HG02759 (cell line): ENCODE results near the gene BACE1.

Source experiments
- ATAC-seq: cut with Tn5 transposase; IDR thresholded peaks from one replicate; pipeline ENCODE4 v1.9.1; 2021; ENCODE audit warnings: mild to moderate bottlenecking, moderate library complexity; ENCODE audit not compliant: unreplicated experiment

Gene BACE1

DNA sequence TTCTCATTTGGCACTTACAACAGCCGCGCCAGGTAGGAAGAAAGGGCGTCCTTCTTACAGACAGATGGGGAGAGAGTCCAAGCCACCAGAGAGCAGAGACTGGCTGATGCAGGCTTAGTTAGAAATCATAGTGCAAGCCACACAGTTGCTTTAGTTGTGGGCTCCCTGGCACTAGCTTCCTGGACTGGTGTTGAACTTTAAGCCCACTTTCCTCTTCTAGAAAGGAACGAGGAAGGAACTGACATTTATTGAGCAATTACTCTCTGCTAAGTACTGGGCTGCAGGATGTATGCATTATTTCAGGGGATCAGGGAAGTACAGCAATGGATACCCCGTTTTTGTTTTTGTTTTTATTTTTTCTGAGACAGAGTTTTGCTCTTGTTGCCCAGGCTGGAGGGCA lies 3.0 kb downstream of the BACE1 start:
- ATAC-seq: no peak

GRCh38 chr11:117309310-117309709 lies 6.7 kb downstream of the BACE1 start:
- ATAC-seq: no peak

DNA sequence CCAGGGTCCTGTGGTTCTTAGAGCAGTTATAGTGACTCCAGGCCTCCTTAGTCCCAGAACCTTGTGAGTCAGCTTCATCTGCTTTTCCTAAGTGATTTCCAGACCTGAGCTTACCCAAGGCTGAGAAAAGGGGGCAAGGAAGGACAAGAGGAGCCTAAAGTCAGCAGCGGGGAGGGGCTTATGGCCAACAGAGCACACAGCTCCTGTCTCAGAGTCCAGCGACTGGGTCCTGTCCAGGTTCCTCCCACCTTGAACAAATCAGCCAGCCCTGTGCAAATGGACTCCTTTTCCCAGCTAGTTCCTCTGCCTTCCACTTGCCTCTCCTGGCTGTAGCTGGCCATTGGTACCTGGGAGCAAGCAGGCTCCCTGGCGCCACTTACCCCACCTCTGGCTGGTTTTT lies 10.9 kb downstream of the BACE1 start:
- ATAC-seq: no peak

- ATAC-seq: no peak
Observed at GRCh38 chr11:117303646-117304315, 12.3 kb downstream of the BACE1 start.

- no peak for ATAC-seq
Observed at GRCh38 chr11:117303101-117303500, 13.0 kb downstream of the BACE1 start.

- no peak for ATAC-seq
Observed at GRCh38 chr11:117302228-117302627, 13.8 kb downstream of the BACE1 start.

DNA sequence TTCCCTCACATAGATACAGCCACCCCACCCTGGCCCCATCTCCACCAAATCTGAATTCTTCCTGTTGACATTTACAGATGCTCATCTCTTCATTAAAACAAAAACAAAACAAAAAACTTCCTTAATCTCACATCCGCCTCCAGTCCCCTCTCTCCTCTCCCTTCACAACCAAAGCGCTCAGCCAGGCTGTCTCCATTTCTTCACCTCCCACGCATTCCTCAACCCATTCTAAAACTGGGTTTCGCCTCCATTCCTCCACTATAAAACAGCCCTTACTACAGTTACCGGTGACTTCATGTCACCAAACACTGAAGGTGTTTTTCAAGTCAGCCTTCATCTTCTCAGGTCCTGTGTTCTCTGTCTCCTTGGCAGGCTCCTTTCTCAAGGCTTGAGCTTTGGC lies 15.3 kb downstream of the BACE1 start:
- ATAC-seq: no peak

- ATAC-seq: no peak
Observed at GRCh38 chr11:117300283-117300663, 15.8 kb downstream of the BACE1 start.

DNA sequence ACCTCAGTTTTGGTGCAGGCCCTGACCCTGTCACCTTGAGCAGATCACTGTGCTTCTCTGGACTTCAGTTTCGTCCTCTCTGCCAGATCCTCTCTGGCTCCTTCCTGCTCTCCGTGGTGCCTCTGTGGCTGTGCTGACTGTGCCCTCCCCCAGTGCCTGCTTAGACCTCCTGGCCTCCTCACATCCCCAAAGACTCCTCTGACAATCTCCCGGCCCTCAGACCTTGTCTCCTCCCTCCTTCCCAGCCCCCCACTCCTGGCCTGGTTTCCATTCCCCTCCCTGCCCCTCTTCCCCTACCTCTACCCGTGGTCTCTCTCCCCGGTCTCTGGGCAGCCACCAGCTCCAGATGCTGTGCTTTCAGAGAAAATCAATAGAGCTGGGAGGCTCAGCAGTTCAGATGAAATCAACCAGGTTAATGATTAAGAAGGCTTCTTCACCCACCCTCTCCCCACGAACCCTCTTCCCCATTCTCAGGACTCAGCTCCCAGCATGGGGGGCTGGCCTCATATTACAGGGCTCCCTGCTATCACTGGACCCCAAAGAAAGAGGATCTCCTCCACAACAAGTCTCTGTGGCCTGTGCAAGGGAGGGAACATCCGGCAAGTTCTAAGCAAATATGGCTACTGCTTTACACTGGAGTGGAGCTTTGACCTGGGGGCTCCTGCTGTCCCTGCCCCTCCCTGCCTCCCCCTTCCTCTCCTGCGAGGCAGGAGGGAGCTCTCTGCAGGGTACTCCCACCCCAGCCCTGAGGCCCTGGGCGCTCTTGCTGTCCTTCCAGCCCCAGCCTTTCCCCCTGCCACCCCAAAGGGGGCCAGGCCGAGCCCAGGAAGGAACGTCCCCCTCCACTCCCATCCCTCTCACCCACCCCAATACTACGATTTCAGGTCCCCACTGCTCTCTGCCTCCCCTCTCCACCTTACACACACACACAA lies 16.4 kb downstream of the BACE1 start:
- ATAC-seq: no peak

DNA sequence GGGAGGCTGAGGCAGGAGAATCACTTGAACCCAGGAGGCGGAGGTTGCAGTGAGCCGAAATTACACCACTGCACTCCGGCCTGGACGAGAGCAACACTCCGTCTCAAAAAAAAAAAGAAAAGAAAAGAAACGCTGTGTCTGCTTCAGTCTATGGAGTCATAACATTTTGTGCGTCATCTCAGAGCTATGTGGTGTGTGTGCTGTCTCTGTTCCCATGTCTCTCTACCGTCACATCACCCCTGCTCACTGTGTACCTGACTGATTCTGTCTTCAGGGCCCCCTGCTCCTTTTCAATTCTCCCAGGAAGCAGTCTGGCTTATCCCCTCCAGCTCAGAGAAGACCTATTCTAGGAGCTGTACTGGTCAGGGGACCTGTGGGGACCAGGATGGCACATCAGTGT lies 17.9 kb downstream of the BACE1 start:
- ATAC-seq: no peak

GRCh38 chr11:117296881-117297280 lies 19.2 kb downstream of the BACE1 start:
- ATAC-seq: no peak

DNA sequence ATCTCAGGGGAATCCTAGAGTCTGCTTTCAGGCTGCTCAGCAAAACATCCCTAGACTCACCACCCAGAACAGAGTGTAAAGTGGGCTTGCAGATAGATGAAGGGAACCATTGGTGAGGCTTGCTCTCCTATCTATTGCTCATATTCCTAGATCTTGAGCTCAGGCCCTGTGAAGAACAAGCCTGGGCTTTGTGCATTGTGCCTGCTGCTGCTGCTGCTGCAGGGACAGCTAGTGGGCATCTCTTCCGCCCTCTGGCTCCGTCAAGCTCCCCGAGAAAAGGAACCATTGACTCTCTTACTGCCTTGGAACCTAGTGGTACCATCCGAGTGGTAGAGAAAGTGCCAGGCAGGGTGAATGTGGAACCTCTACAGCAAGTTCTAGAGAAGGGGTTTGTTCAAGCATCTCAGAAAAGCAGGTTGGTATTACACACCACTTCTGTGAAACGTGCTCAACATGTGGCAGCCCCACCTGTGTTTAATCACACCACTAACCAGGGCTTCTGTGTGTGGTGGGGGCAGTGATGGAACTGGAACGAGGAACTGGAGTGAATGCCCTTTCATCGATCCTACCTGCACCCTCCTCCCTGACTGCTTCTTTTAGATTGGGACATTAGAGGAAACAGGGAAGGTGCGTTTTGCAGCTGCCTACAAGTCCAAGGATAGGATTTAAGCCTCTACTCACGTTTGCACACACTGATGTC lies 20.5 kb downstream of the BACE1 start:
- ATAC-seq: no peak

DNA sequence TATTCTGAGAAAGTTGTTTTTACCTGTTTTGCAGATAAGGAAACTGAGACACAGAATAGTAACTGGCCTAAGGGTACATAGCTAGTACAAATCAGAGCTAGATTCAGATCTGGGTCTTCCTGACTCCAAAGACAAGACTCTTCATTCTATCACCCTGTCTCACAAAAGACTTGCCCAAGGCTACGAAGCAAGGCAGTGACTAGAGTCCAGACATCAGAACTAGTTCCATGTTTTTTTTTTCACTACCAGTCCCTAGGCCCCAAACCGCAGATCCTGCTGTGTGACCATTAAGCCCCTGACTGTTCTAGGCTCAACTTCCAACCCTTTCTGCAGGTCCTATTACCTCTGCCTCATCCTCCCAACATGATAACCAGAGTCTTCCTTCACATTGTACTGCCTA lies 23.4 kb downstream of the BACE1 start:
- no peak for ATAC-seq

- no peak for ATAC-seq
Observed at GRCh38 chr11:117290809-117291396, 25.2 kb downstream of the BACE1 start, which contains the start of gene BACE1-AS. TSS of gene BACE1-AS (plus strand) at chr11:117291346.

DNA sequence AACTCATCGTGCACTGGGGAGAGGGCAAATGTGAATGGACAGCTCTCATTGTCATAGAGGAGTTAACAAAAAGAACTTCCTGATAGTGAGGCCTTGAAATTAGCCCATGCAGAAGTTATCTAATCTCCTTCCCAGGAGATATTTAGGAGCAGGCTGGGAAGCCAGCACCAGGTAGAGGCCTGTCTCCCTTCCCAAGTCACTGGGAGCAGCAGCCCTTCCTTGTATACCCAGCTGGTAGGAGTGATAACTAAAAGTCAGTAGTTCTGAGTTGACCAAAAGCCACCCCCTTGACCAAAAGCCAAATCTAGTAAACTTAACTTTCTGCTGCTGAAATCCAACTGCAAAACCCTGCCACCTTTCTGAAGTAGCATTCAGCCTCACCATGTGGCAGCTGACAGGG lies 26.3 kb downstream of the BACE1 start:
- no peak for ATAC-seq

- ATAC-seq: no peak
Observed at GRCh38 chr11:117287668-117288067, 28.4 kb downstream of the BACE1 start.

DNA sequence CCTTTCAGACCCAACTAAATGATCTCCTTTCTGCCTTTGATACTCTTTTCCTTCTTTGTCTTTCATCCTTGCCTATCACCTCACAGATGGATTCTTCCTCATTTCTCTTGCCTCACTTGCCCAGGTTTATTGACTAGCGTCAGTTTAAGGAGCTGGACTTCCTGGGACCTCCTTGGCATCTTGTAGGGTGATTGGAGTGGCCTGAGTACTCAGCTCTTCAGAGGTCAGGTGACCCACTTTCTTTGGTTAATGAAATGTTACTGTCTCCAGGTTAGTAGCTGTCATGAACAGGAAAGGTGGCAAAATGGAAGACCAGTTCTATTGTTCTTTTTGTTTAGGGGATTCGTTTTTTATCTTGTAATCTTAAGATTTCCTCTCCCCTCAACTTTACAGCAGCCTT lies 29.5 kb downstream of the BACE1 start:
- no peak for ATAC-seq

GRCh38 chr11:117284053-117284452 lies 32.0 kb downstream of the BACE1 start:
- ATAC-seq: no peak

DNA sequence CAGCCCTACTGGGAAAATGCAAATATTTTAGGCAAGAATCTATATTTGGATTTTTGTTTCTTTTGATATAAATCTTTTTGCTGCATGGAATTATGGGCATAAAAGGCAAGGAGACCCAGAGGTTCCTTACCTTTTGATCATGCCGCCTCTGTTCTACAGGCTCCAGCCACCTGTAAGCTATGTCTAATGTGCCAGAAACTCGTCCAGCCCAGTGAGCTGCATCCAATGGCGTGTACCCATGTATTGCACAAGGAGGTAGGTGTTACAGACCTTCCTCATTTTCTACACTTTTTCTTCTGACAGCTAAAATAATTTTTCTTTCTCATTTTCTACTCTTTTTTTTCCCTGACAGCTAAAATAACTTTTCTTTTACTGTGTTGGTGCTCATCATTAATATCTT lies 33.1 kb downstream of the BACE1 start:
- ATAC-seq: no peak

DNA sequence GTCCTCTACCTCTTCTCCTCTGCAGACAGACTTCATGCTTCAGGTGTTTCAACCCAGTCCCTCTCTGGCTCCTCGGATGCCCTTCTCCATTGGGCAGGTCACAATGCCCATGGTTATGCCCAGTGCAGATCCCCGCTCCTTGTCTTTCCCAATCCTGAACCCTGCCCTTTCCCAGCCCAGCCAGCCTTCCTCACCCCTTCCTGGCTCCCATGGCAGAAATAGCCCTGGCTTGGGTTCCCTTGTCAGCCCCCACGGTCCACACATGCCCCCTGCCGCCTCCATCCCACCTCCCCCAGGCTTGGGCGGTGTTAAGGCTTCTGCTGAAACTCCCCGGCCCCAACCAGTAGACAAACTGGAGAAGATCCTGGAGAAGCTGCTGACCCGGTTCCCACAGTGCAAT lies 34.2 kb downstream of the BACE1 start:
- no peak for ATAC-seq

- no peak for ATAC-seq
Observed at GRCh38 chr11:117281159-117281558, 34.9 kb downstream of the BACE1 start.
